Astrocyte (in vitro differentiated cells and primary cell): ENCODE results near the gene EVC. TPM values are rescaled to one million over a fixed set of nuclear protein-coding genes. Genes with fewer than 3 reads are reported as not detected.
A peak's percentile ranks its signal among the peaks of the same experiment; 100 is the strongest.

Source experiments
- DNase-seq: peaks from one replicate; pipeline ENCODE4 v3.0.0-alpha.2; 2010; ENCODE audit warnings: low read depth
- FAIRE-seq: peaks from 2 replicates; lab custom pipeline; 2011; peaks lifted over from hg19 to GRCh38; lab: Jason Lieb, UNC
- H2AFZ ChIP-seq: 2 replicates; pipeline ENCODE4 v1.6.0; 2012; ENCODE audit warnings: low read depth, low read length, inconsistent platforms
- H3K27ac ChIP-seq: 2 replicates; pipeline ENCODE4 v1.5.1; 2011; ENCODE audit warnings: low read depth, low read length, inconsistent platforms
- H3K27me3 ChIP-seq: 2 replicates; pipeline ENCODE4 v1.6.0; 2011; ENCODE audit warnings: low read length, inconsistent platforms; ENCODE audit not compliant: insufficient read depth
- H3K36me3 ChIP-seq: 2 replicates; pipeline ENCODE4 v1.5.1; 2011; ENCODE audit warnings: low read length, inconsistent platforms; ENCODE audit not compliant: insufficient read depth
- H3K4me1 ChIP-seq: 2 replicates; pipeline ENCODE4 v1.5.1; 2011; ENCODE audit warnings: low read length, inconsistent platforms; ENCODE audit not compliant: insufficient read depth
- H3K4me2 ChIP-seq: 2 replicates; pipeline ENCODE4 v1.6.0; 2012; ENCODE audit warnings: low read length, inconsistent platforms
- H3K4me3 ChIP-seq: 2 replicates; pipeline ENCODE4 v1.5.1; 2011; ENCODE audit warnings: low read depth, mild to moderate bottlenecking, low read length, inconsistent platforms; ENCODE audit not compliant: insufficient read depth
- H3K79me2 ChIP-seq: 2 replicates; pipeline ENCODE4 v1.6.0; 2012; ENCODE audit warnings: mild to moderate bottlenecking, low read length, inconsistent platforms; ENCODE audit not compliant: insufficient read depth
- H3K9ac ChIP-seq: 2 replicates; pipeline ENCODE4 v1.6.0; 2012; ENCODE audit warnings: mild to moderate bottlenecking, low read length, inconsistent platforms
- H3K9me3 ChIP-seq: 2 replicates; pipeline ENCODE4 v1.5.1; 2012; ENCODE audit warnings: low read depth, mild to moderate bottlenecking, low read length, inconsistent platforms; ENCODE audit not compliant: insufficient read depth
- H4K20me1 ChIP-seq: 2 replicates; pipeline ENCODE4 v1.6.0; 2012; ENCODE audit warnings: low read length, inconsistent platforms; ENCODE audit not compliant: insufficient read depth
- H3K27ac Mint-ChIP-seq: one replicate; pipeline ENCODE4 v1.8.0; 2021; ENCODE audit warnings: mild to moderate bottlenecking, mixed read lengths; ENCODE audit not compliant: unreplicated experiment
- H3K27me3 Mint-ChIP-seq: one replicate; pipeline ENCODE4 v1.8.0; 2021; ENCODE audit warnings: low read depth, mixed read lengths; ENCODE audit not compliant: unreplicated experiment
- H3K36me3 Mint-ChIP-seq: one replicate; pipeline ENCODE4 v1.8.0; 2021; ENCODE audit warnings: low read depth, mixed read lengths; ENCODE audit not compliant: unreplicated experiment
- H3K4me1 Mint-ChIP-seq: one replicate; pipeline ENCODE4 v1.8.0; 2021; ENCODE audit warnings: low read depth, mixed read lengths; ENCODE audit not compliant: unreplicated experiment
- H3K4me3 Mint-ChIP-seq: one replicate; pipeline ENCODE4 v1.8.0; 2021; ENCODE audit warnings: mild to moderate bottlenecking, moderate library complexity, mixed read lengths; ENCODE audit not compliant: unreplicated experiment
- H3K9me3 Mint-ChIP-seq: one replicate; pipeline ENCODE4 v1.8.0; 2021; ENCODE audit warnings: mild to moderate bottlenecking, mixed read lengths; ENCODE audit not compliant: unreplicated experiment
- EZH2 ChIP-seq: IDR thresholded peaks from 2 replicates; pipeline ENCODE4 v1.6.1; 2012; ENCODE audit warnings: mild to moderate bottlenecking, low read length, inconsistent platforms; ENCODE audit not compliant: insufficient read depth
- total RNA-seq: library from RNA; stranded (reverse); gene quantifications from 2 replicates; pipeline ENCODE4 v1.2.1, GENCODE V29; 2021
- TF ChIP-seq, protein P1 (sequence below): IDR thresholded peaks from 2 replicates; pipeline ENCODE4 v1.5.1; 2011; ENCODE audit warnings: low read depth, mild to moderate bottlenecking, inconsistent platforms, low read length, moderate library complexity; ENCODE audit not compliant: insufficient read depth

EVC gene
- total RNA-seq, 1 donor from 2014 or later: 23.9 TPM

DNA sequence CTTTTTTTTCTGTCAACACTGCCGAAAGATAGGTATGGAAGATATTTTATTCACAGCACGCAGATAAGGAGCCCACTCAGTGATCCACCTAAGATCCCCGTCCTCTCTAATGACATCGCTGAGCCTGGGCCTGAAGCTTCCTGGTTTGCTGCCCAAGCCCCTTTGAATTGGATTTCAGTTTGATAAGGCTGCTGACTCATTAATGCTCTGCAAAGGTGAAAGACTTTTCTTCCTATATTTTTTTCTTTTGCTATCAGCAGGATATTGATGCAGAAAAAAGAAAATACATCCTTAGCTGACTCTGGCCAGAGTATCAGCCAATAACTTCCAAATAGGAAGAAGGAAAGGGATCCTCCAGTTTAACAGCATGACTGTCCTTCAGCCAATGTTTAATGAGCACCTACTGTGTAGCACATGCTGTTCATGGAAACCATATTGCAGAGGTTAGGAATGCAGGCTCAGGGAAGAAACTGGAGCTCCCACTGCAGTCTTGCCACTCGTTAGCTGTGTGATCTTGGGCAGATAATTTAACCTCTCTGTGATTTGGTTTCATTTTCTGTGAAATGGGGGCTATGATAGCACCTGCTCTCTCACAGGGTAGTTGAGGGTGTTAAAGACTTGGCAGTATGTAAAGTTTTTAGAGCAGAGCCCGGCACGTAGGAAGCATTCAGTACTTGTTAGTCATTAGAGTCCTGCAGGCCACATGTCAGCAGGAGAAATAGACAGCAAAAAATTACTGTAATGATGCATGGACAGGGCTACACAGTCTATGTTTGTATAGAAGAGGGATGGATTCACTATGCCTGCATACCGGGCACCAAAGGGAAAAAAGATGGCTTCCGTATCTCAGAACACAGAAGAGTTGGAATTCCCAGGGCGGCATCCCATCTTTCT, 39.3 kb downstream of the EVC start:
- Mint-ChIP-seq H3K4me1 (peaks cover 69% of the 10 kb centered on the region), H3K27ac (peak overlapping the region; percentile 59), H3K9me3 (no peaks in the 10 kb centered on the region), H3K36me3 (peaks cover 33% of the 10 kb centered on the region), H3K27me3 (no peaks in the 10 kb centered on the region), H3K4me3 (peak overlapping the region; percentile 27)
- H3K79me2 ChIP-seq: peaks cover 6% of the 10 kb centered on the region
- H3K27me3 ChIP-seq: no peaks in the 10 kb centered on the region
- TF ChIP-seq, protein P1, sequence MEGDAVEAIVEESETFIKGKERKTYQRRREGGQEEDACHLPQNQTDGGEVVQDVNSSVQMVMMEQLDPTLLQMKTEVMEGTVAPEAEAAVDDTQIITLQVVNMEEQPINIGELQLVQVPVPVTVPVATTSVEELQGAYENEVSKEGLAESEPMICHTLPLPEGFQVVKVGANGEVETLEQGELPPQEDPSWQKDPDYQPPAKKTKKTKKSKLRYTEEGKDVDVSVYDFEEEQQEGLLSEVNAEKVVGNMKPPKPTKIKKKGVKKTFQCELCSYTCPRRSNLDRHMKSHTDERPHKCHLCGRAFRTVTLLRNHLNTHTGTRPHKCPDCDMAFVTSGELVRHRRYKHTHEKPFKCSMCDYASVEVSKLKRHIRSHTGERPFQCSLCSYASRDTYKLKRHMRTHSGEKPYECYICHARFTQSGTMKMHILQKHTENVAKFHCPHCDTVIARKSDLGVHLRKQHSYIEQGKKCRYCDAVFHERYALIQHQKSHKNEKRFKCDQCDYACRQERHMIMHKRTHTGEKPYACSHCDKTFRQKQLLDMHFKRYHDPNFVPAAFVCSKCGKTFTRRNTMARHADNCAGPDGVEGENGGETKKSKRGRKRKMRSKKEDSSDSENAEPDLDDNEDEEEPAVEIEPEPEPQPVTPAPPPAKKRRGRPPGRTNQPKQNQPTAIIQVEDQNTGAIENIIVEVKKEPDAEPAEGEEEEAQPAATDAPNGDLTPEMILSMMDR: no peak
- TF ChIP-seq EZH2: no peak
- peaks cover 74% of the 10 kb centered on the region for H3K4me1 ChIP-seq
- H3K9me3 ChIP-seq: no peaks in the 10 kb centered on the region
- H2AFZ ChIP-seq: no peak overlapping the region
- H3K9ac ChIP-seq: peak overlapping the region; percentile 73
- no peak overlapping the region for H3K4me3 ChIP-seq
- peak overlapping the region; percentile 85 for H3K27ac ChIP-seq
- H3K4me2 ChIP-seq: peak overlapping the region; percentile 59
- H4K20me1 ChIP-seq: no peaks in the 10 kb centered on the region
- peaks cover 19% of the 10 kb centered on the region for H3K36me3 ChIP-seq
- DNase-seq (peak; percentile 79), FAIRE-seq (peak; percentile 81)

DNA sequence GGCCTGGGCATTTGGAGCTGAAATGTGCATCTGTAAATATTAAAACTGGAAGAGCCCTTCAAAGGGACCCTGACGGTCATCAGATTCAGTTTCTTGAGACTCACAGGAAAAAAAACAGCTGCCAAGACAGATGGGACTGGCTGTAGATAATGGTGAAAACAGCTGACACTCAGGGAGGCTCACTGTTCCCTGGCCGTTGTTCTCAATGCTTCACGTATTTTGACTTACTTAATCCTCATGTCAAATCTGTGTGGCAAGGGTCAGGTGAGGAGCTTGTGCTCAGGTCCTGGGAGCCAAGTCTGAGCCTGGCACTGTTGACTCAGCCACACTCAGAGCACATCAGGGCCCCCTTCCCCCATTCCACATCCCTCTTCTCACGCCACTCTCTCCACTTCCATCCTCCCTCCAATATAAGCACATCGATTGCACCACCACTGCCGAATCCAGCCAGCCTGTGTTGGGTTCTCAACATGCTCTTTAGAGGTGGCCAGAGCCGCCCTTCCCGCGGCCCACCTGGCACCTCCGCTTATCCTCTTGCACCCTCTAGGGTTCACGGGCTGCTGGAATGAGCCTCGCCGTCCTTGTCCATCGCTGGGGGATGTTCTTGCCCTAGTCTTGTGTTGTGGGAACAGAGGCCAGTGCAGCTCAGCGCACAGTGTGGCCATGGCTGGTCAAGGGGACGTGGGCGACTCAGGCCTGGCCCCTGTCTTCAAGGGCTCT, 40.1 kb downstream of the EVC start:
- Histone ChIP-seq H2AFZ (no peak overlapping the region), H3K9ac (peak overlapping the region; percentile 73), H3K4me3 (no peak overlapping the region), H3K79me2 (peaks cover 6% of the 10 kb centered on the region), H3K4me2 (peak overlapping the region; percentile 59), H3K4me1 (peaks cover 74% of the 10 kb centered on the region), H3K27me3 (no peaks in the 10 kb centered on the region), H3K36me3 (peaks cover 20% of the 10 kb centered on the region), H4K20me1 (no peaks in the 10 kb centered on the region), H3K27ac (peak overlapping the region; percentile 85), H3K9me3 (no peaks in the 10 kb centered on the region)
- H3K9me3 Mint-ChIP-seq: no peaks in the 10 kb centered on the region
- peaks cover 64% of the 10 kb centered on the region for H3K4me1 Mint-ChIP-seq
- peaks cover 35% of the 10 kb centered on the region for H3K36me3 Mint-ChIP-seq
- DNase-seq: peak; percentile 45
- H3K27me3 Mint-ChIP-seq: no peaks in the 10 kb centered on the region
- TF ChIP-seq EZH2: no peak
- TF ChIP-seq, protein P1: no peak
- H3K27ac Mint-ChIP-seq: no peak overlapping the region
- no peak overlapping the region for H3K4me3 Mint-ChIP-seq
- FAIRE-seq: no peak
